Stimulated activated CD4-positive, alpha-beta T cell treated with anti-CD3 and anti-CD28 coated beads, Interleukin-15, amount 100 ng/mL, for 1 hour (primary cell): ENCODE results near the gene ADGRV1.
"Not testable (repeated sequence)": the region's sequence is repeated elsewhere in the genome, so short reads cannot be mapped to it uniquely, and the experiment has no call there.

ENCODE experiments used
- DNase-seq, 2 donors: peaks; one replicate each; pipeline ENCODE4 v3.0.0-alpha.2; 2020; ENCODE audit warnings: low read depth in 1 of 2, low spot score in 1 of 2

Gene ADGRV1

DNA sequence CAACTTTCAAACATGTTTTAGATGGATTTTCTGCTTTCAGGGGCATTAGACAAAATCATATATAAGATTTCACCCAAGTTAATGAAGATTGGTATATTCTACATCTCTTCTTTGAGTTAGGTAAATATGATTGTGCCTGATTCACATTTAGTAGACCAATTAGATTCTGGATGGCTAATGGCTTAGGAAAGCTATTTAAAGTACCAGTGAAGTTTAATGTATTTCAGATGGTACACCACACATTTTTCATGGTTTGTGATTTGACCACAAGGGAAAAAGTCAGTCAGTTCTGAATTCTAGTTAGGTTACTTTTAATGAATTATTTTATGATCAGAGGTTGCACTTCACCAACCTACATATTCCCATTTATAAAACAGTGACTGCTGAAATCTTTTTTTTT lies 409.7 kb downstream of the ADGRV1 start:
- no peak for DNase-seq

- DNase-seq, result not testable (repeated sequence)
Observed at GRCh38 chr5:90969945-90970344, 411.3 kb downstream of the ADGRV1 start.

DNA sequence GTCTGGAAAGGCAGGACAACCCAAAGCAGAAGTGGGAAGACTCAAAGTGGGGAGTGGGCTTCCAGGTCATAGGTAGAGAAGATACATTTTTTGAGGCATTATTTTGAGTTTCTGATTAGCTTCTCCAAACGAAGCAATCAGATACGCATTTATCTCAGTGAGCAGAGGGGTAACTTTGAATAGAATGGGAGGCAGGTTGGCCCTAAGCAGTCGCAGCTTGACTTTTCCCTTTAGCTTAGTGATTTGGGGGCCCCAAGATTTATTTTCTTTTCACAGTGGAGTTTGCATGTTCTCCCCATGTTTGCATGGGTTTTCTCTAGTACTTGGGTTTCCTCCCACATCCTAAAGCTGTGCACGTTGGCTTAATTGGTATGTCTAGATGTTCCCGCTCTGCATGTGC lies 422.6 kb downstream of the ADGRV1 start:
- DNase-seq, result no peak

GRCh38 chr5:90981821-90982220 lies 423.2 kb downstream of the ADGRV1 start:
- no peak for DNase-seq

DNA sequence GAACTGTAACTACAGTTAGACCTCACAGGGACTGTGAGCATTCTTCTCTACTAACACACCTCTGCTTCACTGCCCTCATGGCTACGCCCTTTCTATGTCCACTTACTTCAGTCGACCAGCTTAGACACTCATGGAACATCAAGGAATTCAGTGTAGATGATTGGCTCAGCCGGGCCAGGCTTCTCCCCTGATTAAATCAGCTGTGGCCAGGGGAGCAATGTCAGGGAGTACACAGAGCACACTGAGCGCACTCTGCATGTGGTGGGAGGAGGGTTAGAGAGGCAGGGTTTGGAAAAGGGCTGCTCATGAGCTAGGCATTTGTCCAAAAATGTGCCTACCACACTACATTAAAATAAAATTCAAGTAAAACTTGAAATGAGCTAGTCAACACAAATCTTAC lies 424.0 kb downstream of the ADGRV1 start:
- DNase-seq, result no peak

DNA sequence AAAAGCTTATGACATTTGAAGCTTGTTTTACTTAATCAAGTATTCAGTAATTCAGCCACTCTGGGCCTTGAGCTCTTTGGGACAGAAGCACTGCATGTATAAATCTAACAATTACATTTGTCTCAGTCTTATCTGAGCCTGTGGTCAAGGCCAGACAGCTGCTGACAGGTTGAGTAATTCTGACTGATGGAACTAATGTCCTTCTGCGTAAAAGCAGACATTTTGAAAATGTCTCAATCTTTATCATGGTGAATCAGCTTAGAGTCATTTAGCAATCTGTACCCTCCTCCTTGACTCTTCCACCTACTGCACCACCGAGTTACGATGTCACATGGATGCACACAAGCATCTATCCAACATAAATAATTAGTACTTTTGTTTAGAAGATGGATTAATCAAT lies 424.6 kb downstream of the ADGRV1 start:
- DNase-seq, result no peak

DNA sequence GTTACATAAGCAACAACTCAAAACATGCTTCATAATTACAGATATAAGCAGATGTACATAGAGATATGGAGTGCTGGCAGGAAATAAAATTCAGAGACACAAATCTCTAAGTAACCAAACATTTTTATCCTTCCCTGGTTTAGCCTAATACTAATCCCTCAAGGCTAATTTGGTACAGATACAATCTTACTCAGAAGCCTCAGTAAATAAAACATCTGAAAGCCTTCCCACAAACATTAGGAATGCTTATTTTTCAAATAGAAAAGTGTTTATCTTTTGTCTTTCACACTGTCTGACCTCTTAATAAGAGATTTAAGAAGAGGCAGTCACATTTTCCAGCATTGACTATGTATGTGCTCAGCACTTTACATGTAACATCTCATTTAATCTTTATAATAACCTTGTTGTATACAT lies 425.1 kb downstream of the ADGRV1 start:
- no peak for DNase-seq

GRCh38 chr5:90985341-90985740 lies 426.7 kb downstream of the ADGRV1 start:
- no peak for DNase-seq

DNA sequence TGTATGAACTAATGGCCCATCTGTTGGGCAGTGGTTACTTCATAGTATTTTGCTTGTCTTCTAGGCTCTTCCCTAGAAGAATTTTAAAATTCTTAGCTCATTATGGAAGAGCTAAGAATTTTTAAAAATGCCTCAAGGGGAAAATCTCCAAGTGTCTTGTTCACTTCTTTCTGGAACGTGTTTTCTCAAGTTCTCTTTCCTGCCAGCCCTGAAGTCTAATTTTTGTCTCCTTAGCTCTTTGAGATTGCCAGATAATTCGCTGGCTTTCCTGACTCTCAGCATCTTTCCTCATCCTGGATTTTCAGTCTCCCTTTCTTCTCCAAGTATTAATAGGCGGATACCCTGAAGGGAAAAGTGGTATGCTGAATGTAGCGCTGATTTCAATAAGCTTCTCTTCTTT lies 429.1 kb downstream of the ADGRV1 start:
- DNase-seq, result no peak

- no peak for DNase-seq
Observed at GRCh38 chr5:90991201-90991600, 432.6 kb downstream of the ADGRV1 start.

GRCh38 chr5:90994796-90995195 lies 436.2 kb downstream of the ADGRV1 start:
- DNase-seq, result no peak

GRCh38 chr5:90996089-90996488 lies 437.5 kb downstream of the ADGRV1 start:
- no peak for DNase-seq

DNA sequence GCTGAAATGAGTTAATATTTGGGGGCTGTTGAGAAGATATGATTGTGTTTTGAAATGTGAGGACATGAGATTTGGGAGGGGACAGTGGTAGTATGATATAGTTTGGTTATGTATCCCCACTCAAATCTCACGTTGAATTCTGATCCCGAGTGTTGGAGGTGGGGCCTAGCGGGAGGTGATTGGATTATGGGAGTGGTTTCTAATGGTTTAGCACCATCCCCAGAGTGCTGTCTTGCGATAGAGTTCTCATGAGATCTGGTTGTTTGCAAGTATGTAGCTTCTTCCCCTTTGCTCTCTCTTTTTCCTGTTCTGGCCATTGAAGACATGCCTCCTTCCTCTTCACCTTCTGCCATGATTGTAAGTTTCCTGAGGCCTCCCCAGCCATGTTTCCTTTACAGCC lies 438.5 kb downstream of the ADGRV1 start:
- no peak for DNase-seq

DNA sequence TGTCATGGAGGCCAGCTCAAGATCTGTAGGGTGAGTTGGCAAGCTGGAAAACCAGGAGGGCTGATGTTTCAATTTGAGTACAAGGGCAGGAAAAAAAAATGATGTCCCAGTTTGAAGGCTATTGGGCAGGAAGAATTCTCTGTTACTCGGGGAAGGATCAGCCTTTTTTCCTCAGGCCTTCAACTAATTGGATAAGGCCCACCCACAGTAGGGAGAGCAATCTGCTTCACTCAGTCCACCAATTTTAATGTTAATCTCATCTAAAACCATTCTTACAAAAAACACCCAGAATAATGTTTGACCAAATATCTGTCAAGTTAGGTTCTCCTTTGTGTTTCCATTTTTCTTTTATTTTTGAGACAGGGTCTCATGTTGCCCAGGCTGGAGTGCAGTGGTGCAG lies 442.1 kb downstream of the ADGRV1 start:
- no peak for DNase-seq

DNA sequence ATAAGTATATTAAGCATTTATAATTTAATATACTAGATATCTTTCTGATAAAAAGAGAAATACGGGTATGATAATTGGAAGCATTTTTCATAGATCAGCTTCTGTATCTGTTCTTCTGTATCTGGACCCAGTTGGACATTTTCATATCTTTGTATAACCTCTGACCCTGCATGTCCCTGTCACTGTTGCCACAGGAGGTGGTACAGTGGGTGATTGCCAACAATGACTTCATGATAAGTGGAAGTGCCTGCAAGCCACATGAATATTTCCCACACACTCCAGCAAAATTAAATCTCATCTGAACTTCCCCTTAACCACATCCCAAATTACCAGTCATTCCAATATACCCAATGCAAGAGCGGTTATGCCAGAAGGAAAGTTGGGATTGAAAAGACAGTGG lies 448.1 kb downstream of the ADGRV1 start:
- DNase-seq, result no peak

GRCh38 chr5:91007251-91007650 lies 448.7 kb downstream of the ADGRV1 start:
- DNase-seq, result no peak

GRCh38 chr5:91007780-91008402 lies 449.3 kb downstream of the ADGRV1 start:
- DNase-seq, result no peak

DNA sequence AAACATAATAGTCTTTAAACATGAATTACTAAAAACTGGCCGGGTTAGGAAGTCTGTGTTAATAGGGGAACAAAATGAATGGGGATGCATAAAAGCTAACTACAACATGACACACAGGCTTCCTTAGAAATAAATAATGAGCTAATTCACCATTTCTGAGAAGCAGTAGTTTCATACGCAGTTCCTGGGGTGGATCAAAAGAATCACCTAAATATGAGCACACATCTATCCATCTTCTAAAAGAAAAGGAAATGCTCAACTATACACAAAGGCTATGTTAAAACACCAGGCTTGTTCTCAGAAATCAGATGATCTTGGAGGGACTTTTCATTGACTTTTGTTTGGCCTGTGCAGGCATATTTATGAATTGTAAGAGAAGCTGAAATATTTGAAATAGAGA lies 451.5 kb downstream of the ADGRV1 start:
- no peak for DNase-seq

- no peak for DNase-seq
Observed at GRCh38 chr5:91011029-91011428, 452.4 kb downstream of the ADGRV1 start.

GRCh38 chr5:91012867-91013266 lies 454.3 kb downstream of the ADGRV1 start:
- not testable (repeated sequence) for DNase-seq

DNA sequence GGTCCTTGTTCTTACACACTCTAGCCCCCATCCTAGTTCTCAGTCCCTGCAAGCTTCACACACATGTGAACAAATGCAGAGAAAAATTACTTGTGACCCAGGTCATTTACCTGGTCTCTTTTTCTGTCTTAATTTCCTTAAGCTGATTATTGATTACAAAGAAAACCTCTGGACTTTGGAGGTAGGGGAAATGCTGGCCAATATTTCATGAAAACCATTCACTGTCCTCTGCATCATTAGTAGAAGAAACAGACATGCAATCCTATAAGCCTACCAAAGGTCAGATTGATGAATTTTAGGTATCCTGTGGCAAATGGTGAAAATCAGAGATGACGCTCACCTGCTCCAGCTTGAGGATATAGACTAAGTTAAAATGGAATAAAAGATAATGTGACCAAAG lies 457.7 kb downstream of the ADGRV1 start:
- no peak for DNase-seq

DNA sequence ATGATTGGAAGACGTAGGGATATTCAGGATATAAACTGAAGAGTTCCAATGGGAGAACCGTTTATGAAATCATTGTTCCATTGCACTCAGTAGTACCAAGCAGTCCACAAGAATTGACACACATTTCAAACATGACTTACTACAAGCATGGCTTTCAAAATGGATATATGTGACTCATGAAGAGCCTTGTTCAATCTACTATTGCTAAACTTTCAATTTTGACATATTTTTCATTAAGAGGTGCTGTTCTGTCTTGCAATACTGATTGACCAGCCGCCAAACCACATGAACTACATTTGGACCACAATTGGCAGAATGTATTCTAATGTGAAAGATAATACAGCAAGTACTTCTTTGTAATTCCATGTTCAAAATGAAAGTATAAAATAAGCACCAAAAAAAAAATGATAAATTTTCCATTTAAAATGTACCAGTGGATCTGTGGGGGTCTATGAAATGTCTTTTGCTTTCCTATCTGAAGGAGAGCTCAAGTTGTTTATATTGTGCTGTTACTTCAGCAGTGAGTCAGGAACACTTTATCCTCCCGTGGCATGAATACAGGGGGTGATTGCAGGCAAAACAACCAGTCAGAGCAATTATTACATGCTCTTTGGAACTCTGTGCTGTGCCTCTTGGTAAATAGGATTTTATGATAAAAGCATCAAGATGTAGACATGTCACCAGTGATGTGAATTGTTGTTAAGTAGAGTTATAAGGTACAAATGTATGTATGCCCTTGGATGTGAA lies 458.5 kb downstream of the ADGRV1 start:
- DNase-seq, result no peak

- DNase-seq, result no peak
Observed at GRCh38 chr5:91018200-91018599, 459.6 kb downstream of the ADGRV1 start.
